Neuronal stem cell (in vitro differentiated cells): Measurements from ENCODE around the gene CPVL.

Source experiments
- DNase-seq: peaks from one replicate; pipeline ENCODE4 v3.0.0-alpha.2; 2013; ENCODE audit warnings: low spot score
- H2AFZ ChIP-seq: one replicate; pipeline ENCODE4 v1.6.1; 2013; ENCODE audit warnings: mild to moderate bottlenecking, low read length, inconsistent platforms
- H2AK5ac ChIP-seq: 2 replicates; pipeline ENCODE4 v1.6.1; 2013; ENCODE audit warnings: low read depth, mild to moderate bottlenecking, inconsistent platforms, low read length, moderate library complexity, mixed read lengths
- H2BK120ac ChIP-seq: 2 replicates; pipeline ENCODE4 v1.6.1; 2013; ENCODE audit warnings: low read depth, mild to moderate bottlenecking, inconsistent platforms, low read length, moderate library complexity, mixed read lengths
- H2BK12ac ChIP-seq: one replicate; pipeline ENCODE4 v1.6.1; 2013; ENCODE audit warnings: low read length, inconsistent platforms
- H2BK15ac ChIP-seq: 2 replicates; pipeline ENCODE4 v1.6.1; 2013; ENCODE audit warnings: mild to moderate bottlenecking, low read length, inconsistent platforms, mixed read lengths
- H2BK5ac ChIP-seq: one replicate; pipeline ENCODE4 v1.6.1; 2013; ENCODE audit warnings: inconsistent platforms, mild to moderate bottlenecking, low read length, moderate library complexity
- H3K14ac ChIP-seq: one replicate; pipeline ENCODE4 v1.6.1; 2013; ENCODE audit warnings: low read length, inconsistent platforms
- H3K18ac ChIP-seq: 2 replicates; pipeline ENCODE4 v1.6.1; 2013; ENCODE audit warnings: low read length, inconsistent platforms
- H3K23ac ChIP-seq: 2 replicates; pipeline ENCODE4 v1.6.1; 2013; ENCODE audit warnings: low read depth, mild to moderate bottlenecking, mixed read lengths, low read length, inconsistent platforms; ENCODE audit not compliant: poor library complexity
- H3K27ac ChIP-seq: replicated peaks from 3 replicates; pipeline ENCODE4 v1.5.1; 2013; ENCODE audit warnings: low read length, inconsistent platforms
- H3K27me3 ChIP-seq, 3 experiments: 2 replicates each; pipeline ENCODE4 v1.6.1; 2013; ENCODE audit warnings: low read length in 3 of 3, mild to moderate bottlenecking in 2 of 3, inconsistent platforms in 1 of 3, low read depth in 1 of 3, mixed read lengths in 1 of 3, moderate library complexity in 1 of 3; ENCODE audit not compliant: control insufficient read depth in 3 of 3, insufficient read depth in 3 of 3
- H3K36me3 ChIP-seq, 2 donors: replicated peaks in 1 of 2; 2 replicates each; pipeline ENCODE4 v1.6.1; 2013; ENCODE audit warnings: low read length in 2 of 2; ENCODE audit not compliant: control insufficient read depth in 2 of 2, insufficient read depth in 2 of 2
- H3K4ac ChIP-seq: 2 replicates; pipeline ENCODE4 v1.6.1; 2013; ENCODE audit warnings: inconsistent platforms, mild to moderate bottlenecking, low read length, moderate library complexity
- H3K4me1 ChIP-seq, 2 donors: 1 replicate in 1 of 2; 2 replicates in 1 of 2; pipeline ENCODE4 v1.6.1; 2013; ENCODE audit warnings: low read length in 2 of 2, low read depth in 1 of 2; ENCODE audit not compliant: control insufficient read depth in 2 of 2, insufficient read depth in 1 of 2
- H3K4me2 ChIP-seq: one replicate; pipeline ENCODE4 v1.6.1; 2013; ENCODE audit warnings: mild to moderate bottlenecking, low read length, inconsistent platforms; ENCODE audit not compliant: insufficient read depth, poor library complexity, severe bottlenecking
- H3K4me3 ChIP-seq, 2 donors: 2 replicates each; pipeline ENCODE4 v1.5.1; 2013; ENCODE audit warnings: low read length in 2 of 2, mild to moderate bottlenecking in 2 of 2, inconsistent platforms in 1 of 2, moderate library complexity in 1 of 2
- H3K79me1 ChIP-seq: one replicate; pipeline ENCODE4 v1.6.1; 2013; ENCODE audit warnings: low read depth, mild to moderate bottlenecking, inconsistent platforms, low read length, moderate library complexity
- H3K9ac ChIP-seq: one replicate; pipeline ENCODE4 v1.6.1; 2013; ENCODE audit warnings: mild to moderate bottlenecking, low read depth, low read length, inconsistent platforms; ENCODE audit not compliant: poor library complexity
- H3K9me3 ChIP-seq, 2 donors: replicated peaks in 1 of 2; 2 replicates each; pipeline versions ENCODE3 to v1.6.1; 2013; ENCODE audit warnings: low read length in 2 of 2, mild to moderate bottlenecking in 2 of 2, inconsistent platforms in 1 of 2, low read depth in 1 of 2, mixed read lengths in 1 of 2, moderate library complexity in 1 of 2; ENCODE audit not compliant: control insufficient read depth in 2 of 2, insufficient read depth in 1 of 2
- H4K8ac ChIP-seq: one replicate; pipeline ENCODE4 v1.6.1; 2013; ENCODE audit warnings: low read depth, mild to moderate bottlenecking, inconsistent platforms, low read length, moderate library complexity
- H4K91ac ChIP-seq: one replicate; pipeline ENCODE4 v1.6.1; 2013; ENCODE audit warnings: low read length, low read depth, mild to moderate bottlenecking, inconsistent platforms; ENCODE audit not compliant: poor library complexity
- WGBS, 2 donors: extraction: QIAGEN DNeasy Blood & Tissue Kit; methylation state at CpG; one replicate each; pipeline ENCODE4 v1.1.7; 2013; ENCODE audit warnings: missing lambda C conversion rate in 2 of 2, mixed read lengths in 1 of 2; ENCODE audit not compliant: insufficient read length in 2 of 2, insufficient replicate concordance in 1 of 2; ENCODE audit errors: extremely low coverage in 2 of 2; 5-methylcytosine and 5-hydroxymethylcytosine counted together

The CPVL gene

DNA sequence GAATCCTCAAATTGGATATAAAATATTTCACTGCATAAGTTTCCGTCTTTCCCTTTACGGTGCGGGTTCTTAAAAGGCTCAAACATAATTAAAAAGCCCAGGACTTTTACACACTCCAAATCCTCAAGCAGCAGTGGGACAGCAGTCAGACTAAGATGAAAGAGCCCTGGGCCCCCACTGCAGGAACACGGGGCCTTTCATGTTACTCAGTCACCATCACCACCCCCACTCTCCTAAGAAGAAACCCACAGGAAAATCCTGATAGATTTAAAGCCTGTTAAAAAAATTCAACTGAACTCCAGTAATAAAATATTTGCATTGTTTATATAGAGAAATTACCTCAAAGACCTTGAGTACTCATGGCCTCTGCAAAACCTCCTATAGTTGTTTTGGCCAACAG is 114.2 kb downstream of the CPVL start:
- no peaks in the 10 kb centered on the region for H3K27me3 ChIP-seq
- H3K4me3 ChIP-seq: no peak overlapping the region
- H2BK12ac ChIP-seq: no peak overlapping the region
- H3K4ac ChIP-seq: no peak overlapping the region
- no peak overlapping the region for H3K9ac ChIP-seq
- no peak overlapping the region for H3K23ac ChIP-seq
- H2BK15ac ChIP-seq: no peak overlapping the region
- H3K79me1 ChIP-seq: no peaks in the 10 kb centered on the region
- H2BK5ac ChIP-seq: no peak overlapping the region
- no peak overlapping the region for H2AK5ac ChIP-seq
- no peak overlapping the region for H2AFZ ChIP-seq
- WGBS, 2 donors: no CpG with 5 or more reads among the region's 4 CpGs
- H4K91ac ChIP-seq: no peak overlapping the region
- H3K14ac ChIP-seq: no peak overlapping the region
- DNase-seq: no peak
- H3K4me2 ChIP-seq: no peak overlapping the region
- no peak overlapping the region for H2BK120ac ChIP-seq
- no peak overlapping the region for H3K18ac ChIP-seq
- no peaks in the 10 kb centered on the region for H3K36me3 ChIP-seq
- H4K8ac ChIP-seq: no peak overlapping the region
- no peak overlapping the region for H3K27ac ChIP-seq
- H3K4me1 ChIP-seq: peaks cover 5 to 7% of the 10 kb centered on the region in 2 donors
- peaks cover 0 to 20% of the 10 kb centered on the region in 2 donors for H3K9me3 ChIP-seq

DNA sequence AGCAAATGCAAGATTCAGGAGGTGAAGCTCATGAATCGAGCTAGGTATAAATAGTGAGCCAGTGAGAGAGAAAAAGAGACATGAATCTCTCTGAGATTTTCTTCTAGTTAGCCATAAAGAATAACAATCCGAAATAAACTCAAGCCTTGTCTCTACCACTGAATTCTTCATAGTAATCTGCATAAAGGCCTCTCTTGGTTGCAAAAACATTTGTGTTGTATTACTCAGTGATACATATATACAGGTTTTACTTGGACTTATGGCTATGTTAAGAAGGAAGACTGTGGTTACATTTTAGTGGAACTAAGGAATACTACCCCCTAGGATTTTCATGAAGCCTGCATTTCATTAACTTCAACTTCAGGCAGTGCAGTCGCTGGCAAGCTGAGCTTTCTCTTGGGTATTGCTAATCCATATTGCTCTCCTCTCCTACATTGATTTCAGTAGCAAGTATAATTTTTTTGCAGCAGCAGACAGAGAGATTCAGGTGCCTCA is 115.5 kb downstream of the CPVL start:
- WGBS, 2 donors: no CpG with 5 or more reads among the region's 3 CpGs
- no peak overlapping the region for H3K23ac ChIP-seq

DNA sequence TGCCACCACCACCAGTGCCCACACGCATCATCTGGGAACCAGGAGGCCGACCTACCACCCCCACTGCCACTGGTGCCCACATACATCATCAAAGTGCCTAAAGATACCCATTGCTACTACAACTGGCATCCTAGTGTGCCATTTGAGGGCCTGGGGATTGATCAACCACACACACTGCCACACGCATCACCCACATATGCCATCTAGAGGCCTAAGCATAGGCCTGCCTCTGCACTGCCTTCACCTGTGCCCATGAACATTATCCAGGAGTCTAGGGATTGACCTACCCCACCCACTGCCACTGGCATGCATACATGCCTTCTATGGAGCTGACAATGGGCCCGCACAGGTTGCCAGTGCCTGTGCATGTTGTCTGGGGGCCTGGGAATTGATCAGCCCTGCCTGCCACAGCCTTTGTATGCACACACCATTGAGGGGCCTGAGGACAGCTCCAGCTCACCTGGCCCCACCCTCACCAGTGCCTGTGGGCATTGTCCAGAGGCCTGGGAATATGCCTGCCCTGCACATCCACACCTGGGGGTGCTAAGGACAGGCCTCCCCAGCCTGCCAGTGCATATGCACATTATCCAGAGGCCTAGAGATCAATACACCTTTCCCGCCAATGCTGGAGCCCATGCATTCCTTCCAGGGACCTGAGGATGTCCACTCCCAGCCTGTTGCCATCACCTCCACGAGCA is 123.9 kb downstream of the CPVL start:
- Histone ChIP-seq H3K79me1 (peaks cover 4% of the 10 kb centered on the region), H3K27ac (no peak overlapping the region), H3K9me3 (peaks cover 17 to 50% of the 10 kb centered on the region in 2 donors), H2AK5ac (peak overlapping the region; percentile 63), H2BK15ac (no peak overlapping the region), H4K8ac (peak overlapping the region; percentile 17), H3K14ac (peak overlapping the region; percentile 75), H3K4ac (no peak overlapping the region), H3K4me2 (no peak overlapping the region), H2BK120ac (no peak overlapping the region), H3K27me3 (no peaks in the 10 kb centered on the region), H2BK5ac (no peak overlapping the region), H3K4me1 (no peaks in the 10 kb centered on the region), H3K36me3 (peaks cover 0 to 6% of the 10 kb centered on the region in 2 donors), H3K18ac (peak overlapping the region; percentile 80), H3K9ac (peak overlapping the region; percentile 44), H3K4me3 (no peak overlapping the region), H3K23ac (no peak overlapping the region), H2BK12ac (peak overlapping the region; percentile 16), H4K91ac (peak overlapping the region; percentile 32), H2AFZ (no peak overlapping the region)
- DNase-seq: no peak
- no CpG with 5 or more reads among the region's 6 CpGs for WGBS, 2 donors

More for the DNA sequence above, 115.5 kb downstream of the CPVL start:
- Histone ChIP-seq H3K4me2 (no peak overlapping the region), H3K18ac (no peak overlapping the region), H2BK15ac (no peak overlapping the region), H3K27ac (no peak overlapping the region), H3K4ac (no peak overlapping the region), H2AFZ (no peak overlapping the region), H3K4me3 (no peak overlapping the region), H3K9me3 (peaks cover 0 to 29% of the 10 kb centered on the region in 2 donors), H2BK12ac (no peak overlapping the region), H3K36me3 (no peaks in the 10 kb centered on the region), H3K79me1 (no peaks in the 10 kb centered on the region), H3K27me3 (no peaks in the 10 kb centered on the region), H2BK5ac (no peak overlapping the region), H3K14ac (no peak overlapping the region), H4K91ac (no peak overlapping the region), H3K4me1 (peaks cover 5 to 7% of the 10 kb centered on the region in 2 donors), H2BK120ac (no peak overlapping the region), H3K9ac (no peak overlapping the region), H4K8ac (no peak overlapping the region), H2AK5ac (no peak overlapping the region)
- DNase-seq: no peak

DNA sequence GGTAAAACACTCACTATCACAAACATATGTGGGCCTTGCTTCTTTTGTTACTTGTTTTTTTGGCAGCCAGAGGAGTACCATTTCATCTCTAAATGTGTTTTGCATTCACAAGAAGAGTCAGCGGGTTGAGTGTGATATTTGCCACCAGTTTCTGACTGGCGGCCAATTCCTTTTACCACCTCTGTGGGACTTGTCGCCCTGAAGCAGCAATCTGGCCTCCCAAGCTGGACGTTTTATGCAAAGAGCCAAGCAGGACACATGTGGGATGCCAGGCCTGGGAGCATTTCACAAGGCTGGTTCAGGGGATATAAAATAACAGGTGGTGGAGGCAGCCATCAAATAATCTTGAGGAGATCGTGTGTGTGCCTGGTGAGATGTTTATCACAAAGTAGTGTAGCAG is 126.4 kb downstream of the CPVL start:
- Histone ChIP-seq H3K4me1 (no peaks in the 10 kb centered on the region), H4K91ac (no peak overlapping the region), H3K79me1 (peaks cover 4% of the 10 kb centered on the region), H2BK5ac (no peak overlapping the region), H3K14ac (no peak overlapping the region), H3K36me3 (peaks cover 0 to 6% of the 10 kb centered on the region in 2 donors), H3K18ac (no peak overlapping the region), H3K27ac (no peak overlapping the region), H4K8ac (no peak overlapping the region), H3K4me3 (no peak overlapping the region), H2AFZ (no peak overlapping the region), H2BK12ac (no peak overlapping the region), H3K27me3 (no peaks in the 10 kb centered on the region), H3K9me3 (peaks cover 13 to 30% of the 10 kb centered on the region in 2 donors), H3K4ac (no peak overlapping the region), H2BK120ac (no peak overlapping the region), H3K4me2 (no peak overlapping the region), H2BK15ac (no peak overlapping the region), H2AK5ac (no peak overlapping the region), H3K23ac (no peak overlapping the region), H3K9ac (no peak overlapping the region)
- no CpG with 5 or more reads among the region's 5 CpGs for WGBS, 2 donors
- no peak for DNase-seq
